NCI-H526 (cell line): ENCODE measurements around the gene GPBAR1.
"Not testable (repeated sequence)": the region's sequence is repeated elsewhere in the genome, so short reads cannot be mapped to it uniquely, and the experiment has no call there.

Experiments used
- DNase-seq, 2 experiments: peaks; one replicate each; lab custom pipeline; 2025; lab: John Stamatoyannopoulos, UW

Gene GPBAR1

GRCh38 chr2:218269900-218270720 lies 9.3 kb downstream of the GPBAR1 start, which contains the start of the genes AAMP and PNKD:
Gene AAMP, minus strand, starts transcription at chr2:218270137. Its CDS starts 51 bp downstream, at chr2:218270086.
Gene PNKD, plus strand, starts transcription at chr2:218270519. Its CDS starts 17 bp downstream, at chr2:218270536.
- peak; percentile 98 to 99 for DNase-seq

- peak in 1 of 2 experiments; percentile 41 for DNase-seq
Observed at GRCh38 chr2:218270721-218271486, 10.1 kb downstream of the GPBAR1 start.

- no peak for DNase-seq
Observed at GRCh38 chr2:218271487-218271797, 10.6 kb downstream of the GPBAR1 start.

- no peak for DNase-seq
Observed at GRCh38 chr2:218271865-218272530, 11.2 kb downstream of the GPBAR1 start.

GRCh38 chr2:218272531-218273212 lies 11.9 kb downstream of the GPBAR1 start:
- peak; percentile 94 to 97 for DNase-seq

- not testable (repeated sequence) for DNase-seq
Observed at GRCh38 chr2:218273214-218273907, 12.5 kb downstream of the GPBAR1 start.

GRCh38 chr2:218273908-218274249 lies 13.1 kb downstream of the GPBAR1 start:
- DNase-seq, result no peak

GRCh38 chr2:218274586-218274985 lies 13.8 kb downstream of the GPBAR1 start:
- no peak for DNase-seq

GRCh38 chr2:218275371-218276072 lies 14.7 kb downstream of the GPBAR1 start:
- DNase-seq, result no peak

GRCh38 chr2:218276986-218277755 lies 16.4 kb downstream of the GPBAR1 start:
- DNase-seq, result peak in 1 of 2 experiments; percentile 24

GRCh38 chr2:218277921-218278320 lies 17.1 kb downstream of the GPBAR1 start:
- no peak for DNase-seq

GRCh38 chr2:218278531-218279360 lies 17.9 kb downstream of the GPBAR1 start:
- no peak for DNase-seq

- DNase-seq, result no peak
Observed at GRCh38 chr2:218280260-218280870, 19.6 kb downstream of the GPBAR1 start.

- DNase-seq, result no peak
Observed at GRCh38 chr2:218281449-218281848, 20.6 kb downstream of the GPBAR1 start.

- no peak for DNase-seq
Observed at GRCh38 chr2:218282173-218282991, 21.6 kb downstream of the GPBAR1 start.

GRCh38 chr2:218284106-218284811 lies 23.4 kb downstream of the GPBAR1 start:
- DNase-seq, result no peak

GRCh38 chr2:218285604-218286003 lies 24.8 kb downstream of the GPBAR1 start:
- no peak for DNase-seq
